Measurements from ENCODE around the gene VCPKMT.

Gene VCPKMT

DNA sequence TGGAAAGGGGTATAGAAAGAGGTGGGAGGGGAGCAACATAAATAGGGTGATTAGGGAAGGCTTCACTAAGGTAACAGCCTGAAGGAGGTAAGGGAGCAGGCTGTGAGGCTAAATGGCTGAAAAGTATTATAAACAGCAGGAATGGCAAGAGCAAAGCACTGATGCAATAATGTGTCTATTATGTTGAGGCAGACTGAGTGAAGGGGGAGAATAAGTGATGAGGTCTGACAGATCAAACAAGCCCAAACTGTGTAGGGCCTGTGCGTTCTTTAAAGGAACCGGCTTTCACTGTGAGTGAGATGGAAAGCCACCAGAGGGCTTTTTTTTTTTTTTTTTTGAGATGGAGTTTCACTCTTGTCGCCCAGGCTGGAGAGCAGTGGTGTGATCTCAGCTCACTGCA lies 6.7 kb upstream of the VCPKMT start:
- no peaks in the 10 kb centered on the region for H3K9me3 ChIP-seq (ENCODE audit: severe bottlenecking)
- peaks cover 15% of the 10 kb centered on the region for H3K36me3 ChIP-seq (ENCODE audit: low read depth)
- no peak for DNase-seq (ENCODE audit: low spot score)
- no peak overlapping the region for H3K27ac ChIP-seq (ENCODE audit: poor library complexity, severe bottlenecking)
- no peaks in the 10 kb centered on the region for H3K27me3 ChIP-seq (ENCODE audit: insufficient read depth, poor library complexity, severe bottlenecking)
- H3K4me1 ChIP-seq (ENCODE audit: insufficient read depth, poor library complexity, severe bottlenecking): no peaks in the 10 kb centered on the region
- no peak overlapping the region for H3K4me3 ChIP-seq (ENCODE audit: severe bottlenecking)
- TF ChIP-seq, protein P1, sequence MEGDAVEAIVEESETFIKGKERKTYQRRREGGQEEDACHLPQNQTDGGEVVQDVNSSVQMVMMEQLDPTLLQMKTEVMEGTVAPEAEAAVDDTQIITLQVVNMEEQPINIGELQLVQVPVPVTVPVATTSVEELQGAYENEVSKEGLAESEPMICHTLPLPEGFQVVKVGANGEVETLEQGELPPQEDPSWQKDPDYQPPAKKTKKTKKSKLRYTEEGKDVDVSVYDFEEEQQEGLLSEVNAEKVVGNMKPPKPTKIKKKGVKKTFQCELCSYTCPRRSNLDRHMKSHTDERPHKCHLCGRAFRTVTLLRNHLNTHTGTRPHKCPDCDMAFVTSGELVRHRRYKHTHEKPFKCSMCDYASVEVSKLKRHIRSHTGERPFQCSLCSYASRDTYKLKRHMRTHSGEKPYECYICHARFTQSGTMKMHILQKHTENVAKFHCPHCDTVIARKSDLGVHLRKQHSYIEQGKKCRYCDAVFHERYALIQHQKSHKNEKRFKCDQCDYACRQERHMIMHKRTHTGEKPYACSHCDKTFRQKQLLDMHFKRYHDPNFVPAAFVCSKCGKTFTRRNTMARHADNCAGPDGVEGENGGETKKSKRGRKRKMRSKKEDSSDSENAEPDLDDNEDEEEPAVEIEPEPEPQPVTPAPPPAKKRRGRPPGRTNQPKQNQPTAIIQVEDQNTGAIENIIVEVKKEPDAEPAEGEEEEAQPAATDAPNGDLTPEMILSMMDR (IDR thresholded peaks at IDR 0.05; ENCODE audit: poor library complexity, severe bottlenecking): no peak
- no peak for ATAC-seq (ENCODE audit: low read depth)

DNA sequence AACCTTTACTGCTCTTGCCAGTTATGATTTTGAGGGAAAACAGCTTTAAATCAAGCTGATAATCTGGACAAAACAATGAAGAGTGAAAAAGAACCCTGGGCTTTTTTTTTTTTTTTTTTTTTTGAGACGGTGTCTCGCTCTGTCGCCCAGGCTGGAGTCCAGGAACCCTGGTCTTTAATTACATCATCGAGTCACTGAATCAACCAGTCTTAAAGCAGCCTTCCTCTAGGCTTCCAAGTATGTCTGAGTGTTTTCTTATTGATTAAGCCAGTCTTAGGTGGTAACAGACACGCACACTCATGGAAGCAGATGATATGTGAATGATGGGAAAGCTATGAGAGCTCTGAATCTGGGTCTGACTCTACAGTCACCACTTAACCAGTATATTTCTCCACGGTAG lies 5.9 kb upstream of the VCPKMT start:
- Histone ChIP-seq H3K4me1 (ENCODE audit: insufficient read depth, poor library complexity, severe bottlenecking) (no peaks in the 10 kb centered on the region), H3K36me3 (ENCODE audit: low read depth) (peaks cover 15% of the 10 kb centered on the region), H3K4me3 (ENCODE audit: severe bottlenecking) (no peak overlapping the region), H3K9me3 (ENCODE audit: severe bottlenecking) (no peaks in the 10 kb centered on the region), H3K27me3 (ENCODE audit: insufficient read depth, poor library complexity, severe bottlenecking) (no peaks in the 10 kb centered on the region), H3K27ac (ENCODE audit: poor library complexity, severe bottlenecking) (no peak overlapping the region)
- ATAC-seq (ENCODE audit: low read depth) (no peak), DNase-seq (ENCODE audit: low spot score) (no peak)
- TF ChIP-seq, protein P1 (IDR thresholded peaks at IDR 0.05; ENCODE audit: poor library complexity, severe bottlenecking): no peak

DNA sequence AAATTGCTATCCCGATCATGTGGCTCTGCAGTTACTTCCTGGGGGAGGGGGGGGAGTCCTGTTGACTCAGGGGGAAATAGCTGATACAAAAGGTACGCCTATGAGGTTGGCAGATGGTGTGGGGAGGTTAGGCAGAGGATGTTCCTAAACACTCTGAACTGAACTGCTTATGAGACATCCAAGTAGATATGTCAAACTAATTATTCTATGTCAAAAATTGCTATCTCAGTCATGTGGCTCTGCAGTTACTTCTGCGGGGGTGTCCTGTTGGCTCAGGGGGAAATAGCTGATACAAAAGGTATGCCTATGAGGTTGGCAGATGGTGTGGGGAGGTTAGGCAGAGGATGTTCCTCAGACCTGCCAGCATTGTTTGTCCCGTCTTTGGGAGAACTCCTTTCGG lies 5.1 kb upstream of the VCPKMT start:
- H3K36me3 ChIP-seq (ENCODE audit: low read depth): peaks cover 15% of the 10 kb centered on the region
- H3K4me3 ChIP-seq (ENCODE audit: severe bottlenecking): no peak overlapping the region
- no peak overlapping the region for H3K27ac ChIP-seq (ENCODE audit: poor library complexity, severe bottlenecking)
- H3K27me3 ChIP-seq (ENCODE audit: insufficient read depth, poor library complexity, severe bottlenecking): no peaks in the 10 kb centered on the region
- ATAC-seq (ENCODE audit: low read depth): no peak
- peaks cover 6% of the 10 kb centered on the region for H3K4me1 ChIP-seq (ENCODE audit: insufficient read depth, poor library complexity, severe bottlenecking)
- H3K9me3 ChIP-seq (ENCODE audit: severe bottlenecking): no peaks in the 10 kb centered on the region
- DNase-seq (ENCODE audit: low spot score): no peak
- TF ChIP-seq, protein P1 (IDR thresholded peaks at IDR 0.05; ENCODE audit: poor library complexity, severe bottlenecking): no peak

DNA sequence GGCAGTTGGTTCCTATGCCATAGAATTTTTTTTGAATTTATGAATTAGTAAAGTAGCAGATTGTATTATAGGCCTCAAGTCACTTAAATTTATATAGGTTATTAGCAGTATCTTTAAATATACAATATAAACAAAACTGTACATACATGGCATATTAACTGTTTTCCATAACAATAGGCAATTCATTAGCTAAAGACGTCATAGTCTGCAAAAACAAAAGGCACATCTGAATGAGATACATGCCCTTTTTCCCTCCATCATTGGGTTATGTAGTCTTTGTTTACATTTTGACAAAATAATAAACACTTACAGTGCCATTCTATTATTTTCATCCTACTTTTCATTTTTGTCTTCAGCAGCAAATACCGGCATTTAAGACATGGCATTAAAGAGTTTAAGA lies 1.1 kb upstream of the VCPKMT start:
- H3K4me3 ChIP-seq (ENCODE audit: severe bottlenecking): no peak overlapping the region
- no peaks in the 10 kb centered on the region for H3K9me3 ChIP-seq (ENCODE audit: severe bottlenecking)
- H3K4me1 ChIP-seq (ENCODE audit: insufficient read depth, poor library complexity, severe bottlenecking): peaks cover 13% of the 10 kb centered on the region
- no peaks in the 10 kb centered on the region for H3K27me3 ChIP-seq (ENCODE audit: insufficient read depth, poor library complexity, severe bottlenecking)
- H3K36me3 ChIP-seq (ENCODE audit: low read depth): peaks cover 36% of the 10 kb centered on the region
- DNase-seq (ENCODE audit: low spot score) (no peak), ATAC-seq (ENCODE audit: low read depth) (no peak)
- TF ChIP-seq, protein P1 (IDR thresholded peaks at IDR 0.05; ENCODE audit: poor library complexity, severe bottlenecking): no peak
- H3K27ac ChIP-seq (ENCODE audit: poor library complexity, severe bottlenecking): no peak overlapping the region

DNA sequence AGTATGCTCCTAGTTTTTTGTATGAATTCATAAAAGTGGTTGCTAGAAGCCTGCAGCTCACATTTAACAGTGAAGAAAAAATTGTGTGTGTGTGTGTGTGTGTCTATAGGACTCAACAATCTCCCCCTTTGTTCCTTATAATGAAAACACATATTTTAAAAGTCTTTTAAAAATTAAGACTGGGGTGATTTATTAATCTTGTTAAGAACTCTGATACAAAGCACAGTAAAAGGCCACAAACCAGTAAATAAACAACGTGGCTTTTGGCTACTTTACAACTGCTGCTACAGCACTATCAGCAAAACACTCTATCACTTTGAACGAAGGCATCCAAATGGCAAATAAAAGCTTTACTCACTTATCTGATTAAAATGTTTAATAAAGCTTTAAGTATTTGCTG lies 594 bp upstream of the VCPKMT start:
- H3K4me1 ChIP-seq (ENCODE audit: insufficient read depth, poor library complexity, severe bottlenecking): peaks cover 13% of the 10 kb centered on the region
- no peak for ATAC-seq (ENCODE audit: low read depth)
- H3K4me3 ChIP-seq (ENCODE audit: severe bottlenecking): peak overlapping the region; percentile 62

More for the DNA sequence above, 594 bp upstream of the VCPKMT start:
- Histone ChIP-seq H3K36me3 (ENCODE audit: low read depth) (peaks cover 40% of the 10 kb centered on the region), H3K9me3 (ENCODE audit: severe bottlenecking) (no peaks in the 10 kb centered on the region), H3K27me3 (ENCODE audit: insufficient read depth, poor library complexity, severe bottlenecking) (no peaks in the 10 kb centered on the region), H3K27ac (ENCODE audit: poor library complexity, severe bottlenecking) (peak overlapping the region; percentile 39)
- TF ChIP-seq, protein P1 (IDR thresholded peaks at IDR 0.05; ENCODE audit: poor library complexity, severe bottlenecking): no peak
- DNase-seq (ENCODE audit: low spot score): no peak

Data from RWPE2 (cell line).